OCI-LY3 (cell line): ENCODE data around the gene TAF10.

Experiments used
- EZH2phosphoT487 ChIP-seq: fragments of 200-600 bp; shearing (Covaris generic); IDR thresholded peaks from 2 replicates; pipeline ENCODE4 v1.6.1; 2018; ENCODE audit warnings: antibody characterized with exemption, mixed run types, low read depth
- TF ChIP-seq, protein P1 (sequence below): fragments of 200-600, 300-600 bp; sonication (generic); IDR thresholded peaks from 2 replicates; pipeline ENCODE4 v1.5.1; 2014; ENCODE audit warnings: antibody characterized with exemption, low read length, low read depth

DNA sequence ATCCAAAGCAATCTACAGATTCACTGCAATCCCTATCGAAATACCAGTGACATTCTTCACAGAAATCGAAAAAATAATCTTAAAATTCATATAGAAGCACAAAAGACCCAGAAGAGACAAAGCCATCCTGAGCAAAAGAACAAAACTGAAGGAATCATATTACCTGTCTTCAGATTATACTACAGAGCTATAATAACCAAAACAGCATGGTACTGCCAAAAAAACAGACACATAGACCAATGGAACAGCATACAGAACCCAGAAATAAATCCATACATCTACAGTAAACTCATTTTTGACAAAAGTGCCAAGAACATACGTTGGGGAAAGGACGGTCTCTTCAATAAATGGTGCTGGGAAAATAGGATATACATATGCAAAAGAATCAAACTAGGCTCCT lies 27.5 kb downstream of the TAF10 start:
- TF ChIP-seq, protein P1, sequence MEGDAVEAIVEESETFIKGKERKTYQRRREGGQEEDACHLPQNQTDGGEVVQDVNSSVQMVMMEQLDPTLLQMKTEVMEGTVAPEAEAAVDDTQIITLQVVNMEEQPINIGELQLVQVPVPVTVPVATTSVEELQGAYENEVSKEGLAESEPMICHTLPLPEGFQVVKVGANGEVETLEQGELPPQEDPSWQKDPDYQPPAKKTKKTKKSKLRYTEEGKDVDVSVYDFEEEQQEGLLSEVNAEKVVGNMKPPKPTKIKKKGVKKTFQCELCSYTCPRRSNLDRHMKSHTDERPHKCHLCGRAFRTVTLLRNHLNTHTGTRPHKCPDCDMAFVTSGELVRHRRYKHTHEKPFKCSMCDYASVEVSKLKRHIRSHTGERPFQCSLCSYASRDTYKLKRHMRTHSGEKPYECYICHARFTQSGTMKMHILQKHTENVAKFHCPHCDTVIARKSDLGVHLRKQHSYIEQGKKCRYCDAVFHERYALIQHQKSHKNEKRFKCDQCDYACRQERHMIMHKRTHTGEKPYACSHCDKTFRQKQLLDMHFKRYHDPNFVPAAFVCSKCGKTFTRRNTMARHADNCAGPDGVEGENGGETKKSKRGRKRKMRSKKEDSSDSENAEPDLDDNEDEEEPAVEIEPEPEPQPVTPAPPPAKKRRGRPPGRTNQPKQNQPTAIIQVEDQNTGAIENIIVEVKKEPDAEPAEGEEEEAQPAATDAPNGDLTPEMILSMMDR, result no peak
- no peak for TF ChIP-seq EZH2phosphoT487
